ENCODE measurements around the gene STXBP4. TPM values are rescaled to one million over a fixed set of nuclear protein-coding genes. Genes with fewer than 3 reads are reported as not detected.

STXBP4 gene
- total RNA-seq, 2 experiments from 2014 or later: 9.4 to 12.6 TPM

DNA sequence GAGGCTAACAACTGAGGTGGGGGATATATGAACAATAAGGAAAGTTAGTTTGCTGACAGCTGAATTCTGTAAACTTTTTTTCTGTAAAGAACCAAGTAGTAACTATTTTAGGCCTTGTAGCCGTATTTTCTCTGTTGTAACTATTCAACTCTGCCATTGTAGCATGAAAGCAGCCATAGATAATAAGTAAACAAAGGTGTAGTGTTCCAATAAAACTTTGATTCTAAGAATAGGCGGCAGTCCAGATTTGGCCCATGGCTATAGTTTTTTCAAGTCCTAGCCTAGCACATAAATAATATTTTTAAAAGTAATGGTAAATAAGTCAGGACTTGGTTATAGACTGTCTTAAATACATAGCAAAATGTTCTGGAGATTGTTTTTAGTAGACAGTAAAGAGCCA lies 142.0 kb downstream of the STXBP4 start:
- TF ChIP-seq, protein P1, sequence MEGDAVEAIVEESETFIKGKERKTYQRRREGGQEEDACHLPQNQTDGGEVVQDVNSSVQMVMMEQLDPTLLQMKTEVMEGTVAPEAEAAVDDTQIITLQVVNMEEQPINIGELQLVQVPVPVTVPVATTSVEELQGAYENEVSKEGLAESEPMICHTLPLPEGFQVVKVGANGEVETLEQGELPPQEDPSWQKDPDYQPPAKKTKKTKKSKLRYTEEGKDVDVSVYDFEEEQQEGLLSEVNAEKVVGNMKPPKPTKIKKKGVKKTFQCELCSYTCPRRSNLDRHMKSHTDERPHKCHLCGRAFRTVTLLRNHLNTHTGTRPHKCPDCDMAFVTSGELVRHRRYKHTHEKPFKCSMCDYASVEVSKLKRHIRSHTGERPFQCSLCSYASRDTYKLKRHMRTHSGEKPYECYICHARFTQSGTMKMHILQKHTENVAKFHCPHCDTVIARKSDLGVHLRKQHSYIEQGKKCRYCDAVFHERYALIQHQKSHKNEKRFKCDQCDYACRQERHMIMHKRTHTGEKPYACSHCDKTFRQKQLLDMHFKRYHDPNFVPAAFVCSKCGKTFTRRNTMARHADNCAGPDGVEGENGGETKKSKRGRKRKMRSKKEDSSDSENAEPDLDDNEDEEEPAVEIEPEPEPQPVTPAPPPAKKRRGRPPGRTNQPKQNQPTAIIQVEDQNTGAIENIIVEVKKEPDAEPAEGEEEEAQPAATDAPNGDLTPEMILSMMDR (conservative IDR thresholded peaks at IDR 0.05; ENCODE audit: low read length): no peak
- TF ChIP-seq EZH2phosphoT487 (IDR thresholded peaks at IDR 0.05; ENCODE audit: borderline replicate concordance, low read depth, low read length): no peak
- H4K20me1 ChIP-seq (ENCODE audit: insufficient read depth, low read length): no peaks in the 10 kb centered on the region
- H2AFZ ChIP-seq (ENCODE audit: low read length): no peak overlapping the region
- ChIA-PET CTCF (ENCODE audit: unreplicated experiment) (no interaction called here), POLR2A (no interaction called here)
- H3K9me3 ChIP-seq (ENCODE audit: low read length): no peaks in the 10 kb centered on the region
- no peak overlapping the region for H3K27ac ChIP-seq (ENCODE audit: low read depth, low read length, poor library complexity, severe bottlenecking)
- intact Hi-C loops (cut with micrococcal nuclease; ENCODE audit: unreplicated experiment): no loop called here
- H3K4me3 ChIP-seq (ENCODE audit: low read depth, low read length, poor library complexity, severe bottlenecking): no peak overlapping the region
- no peaks in the 10 kb centered on the region for H3K4me1 ChIP-seq (ENCODE audit: insufficient read depth, low read length, poor library complexity, severe bottlenecking)
- no peak for DNase-seq (ENCODE audit: low spot score)
- H3K4me2 ChIP-seq (ENCODE audit: low read length): no peak overlapping the region
- H3K79me2 ChIP-seq (ENCODE audit: insufficient read depth, low read depth, low read length): no peaks in the 10 kb centered on the region
- H3K36me3 ChIP-seq (ENCODE audit: insufficient read depth, low read length): no peaks in the 10 kb centered on the region
- H3K9me2 ChIP-seq (ENCODE audit: insufficient read depth, low read length): no peaks in the 10 kb centered on the region
- no TSS peak for BruUV-seq (replicated peaks)

DNA sequence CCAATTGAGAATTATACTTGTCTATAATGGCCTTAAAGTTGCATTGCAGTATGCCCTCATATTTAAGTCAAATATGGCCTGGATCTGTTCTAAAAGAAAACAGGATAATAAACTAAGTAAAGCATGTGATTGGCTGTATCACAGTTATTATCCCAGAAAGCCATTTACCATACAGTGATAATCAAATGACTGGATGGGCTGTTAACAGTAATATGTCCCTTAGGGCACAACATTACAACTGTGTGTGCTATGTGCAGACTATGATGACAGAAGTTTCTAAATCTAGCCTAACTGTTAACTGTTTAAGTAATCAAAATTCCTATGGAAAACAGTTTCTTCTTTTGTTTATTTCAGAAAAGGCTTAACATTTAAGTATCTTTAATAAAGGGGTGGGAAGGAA lies 145.7 kb downstream of the STXBP4 start:
- BruUV-seq (replicated peaks): no TSS peak
- no peak overlapping the region for H3K4me3 ChIP-seq (ENCODE audit: low read depth, low read length, poor library complexity, severe bottlenecking)
- H3K27ac ChIP-seq (ENCODE audit: low read depth, low read length, poor library complexity, severe bottlenecking): no peak overlapping the region
- H3K36me3 ChIP-seq (ENCODE audit: insufficient read depth, low read length): no peaks in the 10 kb centered on the region
- H2AFZ ChIP-seq (ENCODE audit: low read length): no peak overlapping the region
- no peaks in the 10 kb centered on the region for H3K79me2 ChIP-seq (ENCODE audit: insufficient read depth, low read depth, low read length)
- intact Hi-C loops (cut with micrococcal nuclease; ENCODE audit: unreplicated experiment): no loop called here
- no peak for DNase-seq (ENCODE audit: low spot score)
- no peak for TF ChIP-seq EZH2phosphoT487 (IDR thresholded peaks at IDR 0.05; ENCODE audit: borderline replicate concordance, low read depth, low read length)
- TF ChIP-seq, protein P1 (conservative IDR thresholded peaks at IDR 0.05; ENCODE audit: low read length): no peak
- H4K20me1 ChIP-seq (ENCODE audit: insufficient read depth, low read length): no peaks in the 10 kb centered on the region
- no peaks in the 10 kb centered on the region for H3K9me2 ChIP-seq (ENCODE audit: insufficient read depth, low read length)
- CTCF ChIA-PET (ENCODE audit: unreplicated experiment): no interaction called here
- POLR2A ChIA-PET: interaction anchor here (0.7 kb wide), 1 partner anchor 20 kb away, joined by 3 read pairs; no protein-coding TSS in a partner anchor
- no peak overlapping the region for H3K4me2 ChIP-seq (ENCODE audit: low read length)
- H3K9me3 ChIP-seq (ENCODE audit: low read length): no peaks in the 10 kb centered on the region
- no peaks in the 10 kb centered on the region for H3K4me1 ChIP-seq (ENCODE audit: insufficient read depth, low read length, poor library complexity, severe bottlenecking)

DNA sequence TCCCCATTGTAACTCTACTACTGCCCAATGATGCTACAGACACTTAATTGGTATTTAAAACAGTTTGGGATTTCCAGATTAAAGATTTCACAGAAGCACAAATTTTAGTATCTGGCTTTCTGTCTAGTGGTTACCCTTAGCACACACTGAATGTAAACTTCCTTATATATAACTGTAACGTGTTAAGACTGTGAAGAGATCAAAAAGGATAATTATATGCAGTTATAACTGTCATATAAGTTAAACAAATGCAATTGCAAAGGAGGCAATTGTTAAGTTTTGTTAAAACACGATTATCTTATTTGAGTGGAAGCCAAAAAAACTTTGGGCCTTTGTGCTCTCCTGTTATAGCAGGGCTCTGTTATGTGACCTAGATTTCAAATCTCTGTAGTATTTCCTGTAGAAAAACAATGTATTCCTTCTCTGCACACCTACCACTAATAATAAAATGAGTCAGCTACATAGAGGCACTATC lies 147.9 kb downstream of the STXBP4 start:
- H4K20me1 ChIP-seq (ENCODE audit: insufficient read depth, low read length): no peaks in the 10 kb centered on the region
- DNase-seq (ENCODE audit: low spot score): no peak
- H2AFZ ChIP-seq (ENCODE audit: low read length): no peak overlapping the region
- no peaks in the 10 kb centered on the region for H3K9me2 ChIP-seq (ENCODE audit: insufficient read depth, low read length)
- no peaks in the 10 kb centered on the region for H3K4me1 ChIP-seq (ENCODE audit: insufficient read depth, low read length, poor library complexity, severe bottlenecking)
- ChIA-PET CTCF (ENCODE audit: unreplicated experiment) (no interaction called here), POLR2A (interaction anchor here (1.2 kb wide), 1 partner anchor 60 kb away, joined by 4 read pairs; no protein-coding TSS in a partner anchor)
- no peaks in the 10 kb centered on the region for H3K9me3 ChIP-seq (ENCODE audit: low read length)
- no peaks in the 10 kb centered on the region for H3K79me2 ChIP-seq (ENCODE audit: insufficient read depth, low read depth, low read length)
- H3K36me3 ChIP-seq (ENCODE audit: insufficient read depth, low read length): no peaks in the 10 kb centered on the region
- no peak overlapping the region for H3K27ac ChIP-seq (ENCODE audit: low read depth, low read length, poor library complexity, severe bottlenecking)
- no TSS peak for BruUV-seq (replicated peaks)
- H3K4me2 ChIP-seq (ENCODE audit: low read length): no peak overlapping the region
- H3K4me3 ChIP-seq (ENCODE audit: low read depth, low read length, poor library complexity, severe bottlenecking): no peak overlapping the region
- intact Hi-C loops (cut with micrococcal nuclease; ENCODE audit: unreplicated experiment): no loop called here
- TF ChIP-seq, protein P1 (conservative IDR thresholded peaks at IDR 0.05; ENCODE audit: low read length): no peak
- no peak for TF ChIP-seq EZH2phosphoT487 (IDR thresholded peaks at IDR 0.05; ENCODE audit: borderline replicate concordance, low read depth, low read length)

Data from OCI-LY7 (cell line).